Panc1 (cell line): ENCODE data around the gene FBLN7.

Experiments
- POLR2AphosphoS5 ChIP-seq: IDR thresholded peaks from 2 replicates; pipeline ENCODE4 v1.6.1; 2012; ENCODE audit warnings: mild to moderate bottlenecking, low read depth, low read length, moderate library complexity
- SIN3A ChIP-seq: IDR thresholded peaks from 2 replicates; pipeline ENCODE4 v1.6.1; 2012; ENCODE audit warnings: low read depth, mild to moderate bottlenecking, low read length, moderate library complexity, borderline replicate concordance; ENCODE audit not compliant: insufficient read depth
- TF ChIP-seq, protein P1 (sequence below): fragments of 450-650 bp; IDR thresholded peaks from 2 replicates; pipeline ENCODE4 v1.5.1; 2017; ENCODE audit warnings: mild to moderate bottlenecking

DNA sequence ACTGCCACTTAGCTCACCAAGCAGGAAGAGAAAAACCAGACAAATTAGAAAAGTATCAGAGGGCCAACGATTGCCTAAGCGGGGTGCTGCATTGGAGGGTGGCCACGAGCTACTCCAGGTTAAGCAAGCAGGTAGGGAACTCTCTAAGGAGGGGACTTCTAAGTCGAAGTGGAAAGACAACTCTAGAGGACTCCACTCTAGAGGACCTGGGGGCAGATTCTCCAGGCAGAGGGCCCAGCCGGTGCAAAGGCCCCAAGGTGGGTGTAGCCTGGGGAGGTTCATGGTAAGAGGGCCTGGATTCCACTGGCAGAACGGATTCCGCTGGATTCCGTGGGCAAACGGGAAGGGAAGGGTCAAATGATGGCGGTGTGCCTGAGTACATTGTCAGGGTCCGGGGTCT is 12.7 kb downstream of the FBLN7 start:
- TF ChIP-seq POLR2AphosphoS5 (no peak), SIN3A (no peak)
- TF ChIP-seq, protein P1, sequence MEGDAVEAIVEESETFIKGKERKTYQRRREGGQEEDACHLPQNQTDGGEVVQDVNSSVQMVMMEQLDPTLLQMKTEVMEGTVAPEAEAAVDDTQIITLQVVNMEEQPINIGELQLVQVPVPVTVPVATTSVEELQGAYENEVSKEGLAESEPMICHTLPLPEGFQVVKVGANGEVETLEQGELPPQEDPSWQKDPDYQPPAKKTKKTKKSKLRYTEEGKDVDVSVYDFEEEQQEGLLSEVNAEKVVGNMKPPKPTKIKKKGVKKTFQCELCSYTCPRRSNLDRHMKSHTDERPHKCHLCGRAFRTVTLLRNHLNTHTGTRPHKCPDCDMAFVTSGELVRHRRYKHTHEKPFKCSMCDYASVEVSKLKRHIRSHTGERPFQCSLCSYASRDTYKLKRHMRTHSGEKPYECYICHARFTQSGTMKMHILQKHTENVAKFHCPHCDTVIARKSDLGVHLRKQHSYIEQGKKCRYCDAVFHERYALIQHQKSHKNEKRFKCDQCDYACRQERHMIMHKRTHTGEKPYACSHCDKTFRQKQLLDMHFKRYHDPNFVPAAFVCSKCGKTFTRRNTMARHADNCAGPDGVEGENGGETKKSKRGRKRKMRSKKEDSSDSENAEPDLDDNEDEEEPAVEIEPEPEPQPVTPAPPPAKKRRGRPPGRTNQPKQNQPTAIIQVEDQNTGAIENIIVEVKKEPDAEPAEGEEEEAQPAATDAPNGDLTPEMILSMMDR = no peak
